Glutamatergic neuron (in vitro differentiated cells): ENCODE measurements around the gene APOB. TPM values are rescaled to one million over a fixed set of nuclear protein-coding genes. Genes with fewer than 3 reads are reported as not detected.

ENCODE experiments used
- DNase-seq: peaks from one replicate; pipeline ENCODE4 v3.0.0; 2022
- H3K27ac Mint-ChIP-seq: one replicate; pipeline ENCODE4 v1.8.0; 2020; ENCODE audit warnings: mild to moderate bottlenecking, mixed read lengths, inconsistent platforms; ENCODE audit not compliant: unreplicated experiment
- H3K27me3 Mint-ChIP-seq: one replicate; pipeline ENCODE4 v1.8.0; 2020; ENCODE audit warnings: mild to moderate bottlenecking, moderate library complexity, mixed read lengths, inconsistent platforms; ENCODE audit not compliant: unreplicated experiment
- H3K36me3 Mint-ChIP-seq: one replicate; pipeline ENCODE4 v1.8.0; 2020; ENCODE audit warnings: mild to moderate bottlenecking, mixed read lengths, inconsistent platforms; ENCODE audit not compliant: unreplicated experiment
- H3K4me1 Mint-ChIP-seq: one replicate; pipeline ENCODE4 v1.8.0; 2020; ENCODE audit warnings: mild to moderate bottlenecking, low read depth, mixed read lengths, inconsistent platforms; ENCODE audit not compliant: unreplicated experiment
- H3K4me3 Mint-ChIP-seq: one replicate; pipeline ENCODE4 v1.8.0; 2020; ENCODE audit warnings: mild to moderate bottlenecking, mixed read lengths, inconsistent platforms; ENCODE audit not compliant: unreplicated experiment
- H3K9me3 Mint-ChIP-seq: one replicate; pipeline ENCODE4 v1.8.0; 2020; ENCODE audit warnings: mild to moderate bottlenecking, moderate library complexity, mixed read lengths, inconsistent platforms; ENCODE audit not compliant: unreplicated experiment
- CTCF ChIP-seq: fragments of 200-600 bp; sonication (generic); IDR thresholded peaks from one replicate; pipeline ENCODE4 v1.5.0; 2021; ENCODE audit not compliant: partially characterized antibody, unreplicated experiment
- total RNA-seq: library from RNA; stranded (reverse); fragmentation: NEBNext Ultra II Directional; extraction: Animal tissue kit (Norgen Biotek cat#: 25700); gene quantifications from one replicate; pipeline ENCODE4 v1.2.1, GENCODE V29; 2021; ENCODE audit not compliant: unreplicated experiment

Gene APOB
- total RNA-seq, 1 donor from 2014 or later = not detected

GRCh38 chr2:20955277-20956026 lies 88.4 kb downstream of the APOB start:
- Mint-ChIP-seq H3K9me3 (no peaks in the 10 kb centered on the region), H3K4me1 (peaks cover 2% of the 10 kb centered on the region), H3K27me3 (peaks cover 4% of the 10 kb centered on the region), H3K36me3 (peaks cover 3% of the 10 kb centered on the region), H3K27ac (no peak overlapping the region), H3K4me3 (no peak overlapping the region)
- no peak for TF ChIP-seq CTCF
- DNase-seq = no peak

GRCh38 chr2:20953146-20953824 lies 90.6 kb downstream of the APOB start:
- peaks cover 2% of the 10 kb centered on the region for H3K4me1 Mint-ChIP-seq
- peaks cover 2% of the 10 kb centered on the region for H3K27me3 Mint-ChIP-seq
- DNase-seq = no peak
- H3K9me3 Mint-ChIP-seq = peaks cover 1% of the 10 kb centered on the region
- no peak overlapping the region for H3K4me3 Mint-ChIP-seq
- no peak overlapping the region for H3K27ac Mint-ChIP-seq
- no peak for TF ChIP-seq CTCF
- H3K36me3 Mint-ChIP-seq = no peaks in the 10 kb centered on the region

Other genes starting within 250 kb of the APOB start
- gene LDAH, start 221.0 kb downstream of the APOB start, total RNA-seq = 33.7 TPM
- not detected for gene TDRD15, start 79.9 kb upstream of the APOB start, total RNA-seq